Measurements from ENCODE around the gene NLRC4.
A peak's percentile ranks its signal among the peaks of the same experiment; 100 is the strongest.
"Not testable (repeated sequence)": the region's sequence is repeated elsewhere in the genome, so short reads cannot be mapped to it uniquely, and the experiment has no call there.

NLRC4 gene, protein sequence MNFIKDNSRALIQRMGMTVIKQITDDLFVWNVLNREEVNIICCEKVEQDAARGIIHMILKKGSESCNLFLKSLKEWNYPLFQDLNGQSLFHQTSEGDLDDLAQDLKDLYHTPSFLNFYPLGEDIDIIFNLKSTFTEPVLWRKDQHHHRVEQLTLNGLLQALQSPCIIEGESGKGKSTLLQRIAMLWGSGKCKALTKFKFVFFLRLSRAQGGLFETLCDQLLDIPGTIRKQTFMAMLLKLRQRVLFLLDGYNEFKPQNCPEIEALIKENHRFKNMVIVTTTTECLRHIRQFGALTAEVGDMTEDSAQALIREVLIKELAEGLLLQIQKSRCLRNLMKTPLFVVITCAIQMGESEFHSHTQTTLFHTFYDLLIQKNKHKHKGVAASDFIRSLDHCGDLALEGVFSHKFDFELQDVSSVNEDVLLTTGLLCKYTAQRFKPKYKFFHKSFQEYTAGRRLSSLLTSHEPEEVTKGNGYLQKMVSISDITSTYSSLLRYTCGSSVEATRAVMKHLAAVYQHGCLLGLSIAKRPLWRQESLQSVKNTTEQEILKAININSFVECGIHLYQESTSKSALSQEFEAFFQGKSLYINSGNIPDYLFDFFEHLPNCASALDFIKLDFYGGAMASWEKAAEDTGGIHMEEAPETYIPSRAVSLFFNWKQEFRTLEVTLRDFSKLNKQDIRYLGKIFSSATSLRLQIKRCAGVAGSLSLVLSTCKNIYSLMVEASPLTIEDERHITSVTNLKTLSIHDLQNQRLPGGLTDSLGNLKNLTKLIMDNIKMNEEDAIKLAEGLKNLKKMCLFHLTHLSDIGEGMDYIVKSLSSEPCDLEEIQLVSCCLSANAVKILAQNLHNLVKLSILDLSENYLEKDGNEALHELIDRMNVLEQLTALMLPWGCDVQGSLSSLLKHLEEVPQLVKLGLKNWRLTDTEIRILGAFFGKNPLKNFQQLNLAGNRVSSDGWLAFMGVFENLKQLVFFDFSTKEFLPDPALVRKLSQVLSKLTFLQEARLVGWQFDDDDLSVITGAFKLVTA

DNA sequence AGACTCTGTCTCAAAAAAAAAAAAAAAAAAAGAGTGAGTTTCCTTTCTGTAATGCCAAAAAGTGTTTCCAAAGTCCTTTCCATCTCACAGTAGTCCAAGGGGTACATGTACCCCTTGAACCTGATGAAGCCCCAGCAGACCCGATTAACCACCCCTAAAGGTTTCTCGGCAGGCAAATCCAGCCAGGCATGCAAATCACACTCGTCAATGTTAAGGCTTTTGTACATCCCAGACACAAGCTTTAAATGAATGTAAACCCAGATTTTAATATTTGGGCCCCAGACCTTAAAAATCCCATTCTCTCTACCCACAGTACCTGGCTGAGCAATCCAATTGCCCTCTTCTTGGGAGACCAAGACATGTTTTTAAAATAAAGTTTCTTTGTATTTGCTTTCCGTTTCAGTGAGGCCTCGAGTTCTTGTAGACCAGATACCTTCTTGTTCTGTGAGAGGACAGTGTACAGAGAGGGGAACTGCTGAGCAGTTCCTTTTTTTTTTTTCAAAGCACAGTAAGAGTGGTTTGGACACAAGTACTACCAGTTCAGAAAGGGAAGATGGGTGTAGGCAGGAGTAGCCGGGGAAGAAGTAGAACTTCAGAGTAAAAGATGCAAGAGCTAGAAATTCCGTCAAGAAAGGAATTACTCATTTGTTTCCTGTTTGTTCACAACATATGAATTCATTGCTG, at the start of gene NLRC4:
Gene NLRC4 (minus strand): TSS at position 465 of the 684 bp plus-strand sequence. CDS start 8,111 bp downstream, outside the sequence.
- H3K36me3 ChIP-seq (replicated peaks; ENCODE audit: insufficient read depth, low read length) = no peaks in the 10 kb centered on the region
- H3K4me2 ChIP-seq (ENCODE audit: low read depth, low read length) = peak within 1 kb of the TSS; percentile 46
- TF ChIP-seq EZH2phosphoT487 (IDR thresholded peaks at IDR 0.05; ENCODE audit: low read length) (no peak), EZH2 (optimal IDR thresholded peaks at IDR 0.05; ENCODE audit: low read depth, low read length) (no peak), CTCF (IDR thresholded peaks at IDR 0.05; ENCODE audit: low read length) (no peak)
- no peaks in the 10 kb centered on the region for H3F3A ChIP-seq (ENCODE audit: insufficient read depth, low read length)
- peak within 1 kb of the TSS; percentile 30; the same call in 1 of the 2 replicates for H3K27ac ChIP-seq (ENCODE audit: low read length)
- peak; percentile 56 for DNase-seq
- peak within 1 kb of the TSS; percentile 41; the same call in 1 of the 2 replicates for H3K4me3 ChIP-seq (ENCODE audit: low read length)
- no peaks in the 10 kb centered on the region for H3K9me3 ChIP-seq (replicated peaks; ENCODE audit: insufficient read depth, low read length)
- peak within 1 kb of the TSS; percentile 18; the same call in 1 of the 2 replicates for H3K9ac ChIP-seq (ENCODE audit: low read length)
- H4K20me1 ChIP-seq (ENCODE audit: insufficient read depth, low read length) = no peaks in the 10 kb centered on the region
- H2AFZ ChIP-seq (ENCODE audit: low read length) = peak within 1 kb of the TSS; percentile 91
- H3K27me3 ChIP-seq (replicated peaks; ENCODE audit: insufficient read depth, low read length) = no peaks in the 10 kb centered on the region
- H3K4me1 ChIP-seq (ENCODE audit: low read length) = peaks cover 3% of the 10 kb centered on the region; the same call in 1 of the 2 replicates
- no peaks in the 10 kb centered on the region for H3K9me2 ChIP-seq (replicated peaks; ENCODE audit: insufficient read depth, low read length)
- H3K79me2 ChIP-seq (ENCODE audit: low read length) = no peaks in the 10 kb centered on the region

- no peaks in the 10 kb centered on the region for H4K20me1 ChIP-seq (ENCODE audit: insufficient read depth, low read length)
- H3K9me3 ChIP-seq (replicated peaks; ENCODE audit: insufficient read depth, low read length) = no peaks in the 10 kb centered on the region
- no peak overlapping the region for H2AFZ ChIP-seq (ENCODE audit: low read length)
- H3K4me2 ChIP-seq (ENCODE audit: low read depth, low read length) = no peak overlapping the region
- H3K27me3 ChIP-seq (replicated peaks; ENCODE audit: insufficient read depth, low read length) = no peaks in the 10 kb centered on the region
- H3F3A ChIP-seq (ENCODE audit: insufficient read depth, low read length) = no peaks in the 10 kb centered on the region
- no peak for TF ChIP-seq CTCF (IDR thresholded peaks at IDR 0.05; ENCODE audit: low read length)
- TF ChIP-seq EZH2 (optimal IDR thresholded peaks at IDR 0.05; ENCODE audit: low read depth, low read length) = no peak
- TF ChIP-seq EZH2phosphoT487 (IDR thresholded peaks at IDR 0.05; ENCODE audit: low read length) = no peak
- H3K79me2 ChIP-seq (ENCODE audit: low read length) = no peaks in the 10 kb centered on the region
- H3K36me3 ChIP-seq (replicated peaks; ENCODE audit: insufficient read depth, low read length) = 0 out of 2 replicates have a peak, but pooled peaks cover 4% of the 10 kb centered on the region
- H3K27ac ChIP-seq (ENCODE audit: low read length) = no peak overlapping the region
- no peak overlapping the region for H3K4me3 ChIP-seq (ENCODE audit: low read length)
- no peaks in the 10 kb centered on the region for H3K4me1 ChIP-seq (ENCODE audit: low read length)
- no peaks in the 10 kb centered on the region for H3K9me2 ChIP-seq (replicated peaks; ENCODE audit: insufficient read depth, low read length)
- no peak overlapping the region for H3K9ac ChIP-seq (ENCODE audit: low read length)
- DNase-seq = no peak
Observed at GRCh38 chr2:32310577-32310976, 45.9 kb upstream of the NLRC4 start.

- not testable (repeated sequence) for H3F3A ChIP-seq (ENCODE audit: insufficient read depth, low read length); H3K9me3 ChIP-seq (replicated peaks; ENCODE audit: insufficient read depth, low read length); H2AFZ ChIP-seq (ENCODE audit: low read length); H3K4me1 ChIP-seq (ENCODE audit: low read length); H3K4me3 ChIP-seq (ENCODE audit: low read length); DNase-seq; H3K9ac ChIP-seq (ENCODE audit: low read length); H3K36me3 ChIP-seq (replicated peaks; ENCODE audit: insufficient read depth, low read length); H4K20me1 ChIP-seq (ENCODE audit: insufficient read depth, low read length); H3K27me3 ChIP-seq (replicated peaks; ENCODE audit: insufficient read depth, low read length); H3K4me2 ChIP-seq (ENCODE audit: low read depth, low read length); H3K9me2 ChIP-seq (replicated peaks; ENCODE audit: insufficient read depth, low read length); H3K27ac ChIP-seq (ENCODE audit: low read length)
- peaks cover 12% of the 10 kb centered on the region for H3K79me2 ChIP-seq (ENCODE audit: low read length)
Observed at GRCh38 chr2:32293966-32294562, 29.4 kb upstream of the NLRC4 start.

GRCh38 chr2:32293493-32293892, 28.8 kb upstream of the NLRC4 start:
- H4K20me1 ChIP-seq (ENCODE audit: insufficient read depth, low read length); H3K9me2 ChIP-seq (replicated peaks; ENCODE audit: insufficient read depth, low read length); H3K4me2 ChIP-seq (ENCODE audit: low read depth, low read length); H2AFZ ChIP-seq (ENCODE audit: low read length); H3K27ac ChIP-seq (ENCODE audit: low read length); H3K4me1 ChIP-seq (ENCODE audit: low read length); H3K9me3 ChIP-seq (replicated peaks; ENCODE audit: insufficient read depth, low read length); H3K4me3 ChIP-seq (ENCODE audit: low read length); DNase-seq; H3K27me3 ChIP-seq (replicated peaks; ENCODE audit: insufficient read depth, low read length); H3K9ac ChIP-seq (ENCODE audit: low read length); H3F3A ChIP-seq (ENCODE audit: insufficient read depth, low read length); H3K36me3 ChIP-seq (replicated peaks; ENCODE audit: insufficient read depth, low read length): not testable (repeated sequence)
- peaks cover 15% of the 10 kb centered on the region for H3K79me2 ChIP-seq (ENCODE audit: low read length)

Data from MM.1S (cell line).